ENCODE data around the gene KLHL1.

The KLHL1 gene

DNA sequence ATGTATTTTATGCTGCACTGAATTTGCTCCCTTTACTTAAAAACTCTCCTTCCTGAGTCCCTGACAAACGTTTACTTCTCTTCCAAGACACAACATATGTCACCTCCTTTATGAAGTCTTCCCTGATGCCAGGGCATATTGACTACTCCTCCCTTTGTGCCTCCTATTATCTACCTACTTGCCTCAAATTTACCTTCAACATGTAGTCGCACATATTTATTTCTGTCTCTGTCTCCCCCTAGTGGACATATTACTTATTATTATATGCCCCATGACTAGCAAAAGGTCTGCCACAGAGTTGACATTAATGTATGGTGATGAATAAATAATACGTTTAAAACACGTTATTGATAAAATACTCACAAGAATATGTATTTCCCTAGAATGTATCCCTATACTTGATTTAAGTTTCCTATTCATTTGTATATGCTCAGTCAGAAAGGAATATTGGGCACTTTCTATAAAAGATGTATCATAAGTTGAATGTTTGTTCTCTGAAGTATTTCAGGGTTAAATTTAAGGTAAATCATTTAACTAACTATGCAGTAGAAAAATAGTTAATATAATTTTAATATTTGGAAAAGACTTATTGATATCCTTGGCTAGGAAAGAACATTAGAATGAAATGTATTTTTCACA, 250.9 kb downstream of the KLHL1 start:
- peak in 1 of 2 experiments; percentile 44 for DNase-seq

DNA sequence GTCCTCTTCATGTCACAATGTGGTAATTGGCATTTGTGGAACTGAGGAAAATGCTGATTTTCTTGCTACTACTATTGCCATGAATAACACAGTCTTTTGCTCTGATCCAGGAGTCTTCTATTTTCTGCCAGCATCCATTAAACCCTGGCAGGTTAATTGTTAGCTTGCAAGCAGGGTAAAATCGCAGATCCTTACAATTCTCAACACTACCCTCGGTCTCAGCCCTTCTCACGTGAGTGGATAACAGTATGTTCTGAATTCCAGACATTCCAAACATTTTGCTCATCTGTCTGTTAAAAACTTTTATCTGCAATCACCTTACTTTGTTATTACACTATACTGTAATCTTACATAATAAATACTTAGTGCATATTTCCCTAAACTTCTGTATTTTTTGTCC, 251.9 kb downstream of the KLHL1 start:
- no peak for DNase-seq

DNA sequence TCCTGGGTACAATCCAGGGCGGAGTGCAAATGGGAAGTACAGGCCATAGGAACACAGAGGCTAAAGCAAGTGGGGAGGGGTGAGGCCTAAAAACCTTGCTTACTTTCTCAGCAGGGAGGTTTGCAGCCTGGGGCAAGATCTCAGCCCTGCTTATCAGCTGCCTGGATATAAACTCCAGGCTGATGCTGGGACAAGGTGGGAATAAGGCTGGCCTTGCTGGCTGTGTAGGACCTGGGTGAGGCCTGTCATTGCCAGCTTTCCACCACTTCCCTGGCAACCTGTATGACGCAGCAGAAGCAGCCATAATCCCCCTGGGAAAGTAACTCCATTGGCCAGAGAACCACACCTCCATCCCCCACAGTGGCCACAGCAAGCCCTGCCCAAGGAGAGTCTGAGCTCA, 279.7 kb downstream of the KLHL1 start:
- no peak for DNase-seq

DNA sequence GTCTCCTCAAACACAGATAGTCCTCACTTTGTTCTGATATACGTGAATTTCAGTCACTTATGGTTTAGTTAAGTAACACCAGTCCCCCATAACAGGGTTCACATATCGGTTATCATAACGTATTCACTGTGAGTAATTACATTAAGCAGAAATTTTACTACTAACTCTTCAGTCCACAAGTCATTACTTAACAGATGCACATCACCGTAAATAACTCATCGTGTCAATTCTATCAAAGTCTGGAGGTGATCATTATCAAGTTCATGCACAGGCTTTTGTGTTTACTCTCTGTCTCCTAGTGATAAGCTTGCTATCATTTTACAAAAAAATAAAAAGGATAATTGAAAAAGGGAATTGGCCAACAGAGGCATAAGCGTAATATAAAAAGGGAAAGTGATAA, 288.1 kb downstream of the KLHL1 start:
- DNase-seq, result no peak

DNA sequence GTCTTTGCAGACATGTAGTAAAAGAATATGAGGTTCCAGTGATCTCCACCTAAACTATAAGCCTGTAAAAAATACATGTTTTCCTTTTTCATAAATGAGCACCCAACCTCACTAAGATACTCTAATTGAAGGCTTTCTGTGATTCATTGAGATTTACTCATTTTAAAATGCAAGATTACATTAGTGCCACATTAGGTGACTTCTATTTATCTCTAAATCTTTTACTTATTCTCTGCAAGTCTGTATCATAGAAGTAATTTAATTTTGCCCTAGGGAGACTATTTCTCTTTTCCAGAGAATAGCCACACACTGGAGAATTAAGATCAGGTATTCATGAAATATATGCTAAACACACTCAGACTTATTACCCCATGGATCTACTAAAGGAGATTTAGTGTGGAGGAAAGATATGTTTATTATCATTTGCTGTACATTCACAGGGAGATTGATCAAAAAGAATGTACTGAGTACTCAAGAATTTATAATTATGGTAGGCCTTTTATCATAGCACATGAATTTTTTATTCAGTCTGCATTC, 290.9 kb downstream of the KLHL1 start:
- DNase-seq, result no peak

DNA sequence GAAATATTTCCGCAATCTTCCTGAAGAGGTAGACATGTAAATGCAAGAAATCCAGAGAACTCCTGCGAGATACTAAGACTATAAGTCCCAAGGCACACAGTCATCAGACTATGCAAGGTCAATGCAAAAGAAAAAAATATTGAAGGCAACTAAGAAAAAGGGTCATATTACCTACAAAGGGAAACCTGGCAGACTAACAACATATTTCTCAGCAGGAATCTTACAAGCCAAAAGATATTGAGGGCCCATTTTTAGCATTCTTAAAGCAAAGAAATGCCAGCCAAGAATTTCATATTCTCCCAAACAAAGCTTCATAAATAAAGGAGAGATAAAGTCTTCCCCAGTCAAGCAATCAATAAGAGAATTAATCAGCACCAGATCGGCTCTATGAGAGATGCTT, 299.1 kb downstream of the KLHL1 start:
- DNase-seq, result no peak

DNA sequence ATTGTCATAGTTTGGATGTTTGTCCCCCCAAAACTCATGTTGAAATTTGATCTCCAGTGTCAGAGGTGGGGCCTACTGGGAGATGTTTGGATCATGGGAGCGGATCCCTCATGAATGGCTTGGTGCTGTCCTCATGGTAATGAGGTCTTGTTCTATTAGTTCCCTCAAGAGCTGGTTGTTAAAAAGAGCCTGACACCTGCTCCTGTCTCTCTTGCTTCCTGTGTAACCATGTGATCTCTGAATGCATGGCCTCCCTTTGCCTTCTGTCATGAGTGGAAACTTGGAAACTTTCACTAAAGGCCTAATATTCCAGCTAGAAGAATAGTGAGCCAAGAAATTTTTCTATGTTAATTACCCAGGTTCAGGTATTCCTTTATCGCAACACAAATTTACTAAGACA, 312.0 kb downstream of the KLHL1 start:
- no peak for DNase-seq

DNA sequence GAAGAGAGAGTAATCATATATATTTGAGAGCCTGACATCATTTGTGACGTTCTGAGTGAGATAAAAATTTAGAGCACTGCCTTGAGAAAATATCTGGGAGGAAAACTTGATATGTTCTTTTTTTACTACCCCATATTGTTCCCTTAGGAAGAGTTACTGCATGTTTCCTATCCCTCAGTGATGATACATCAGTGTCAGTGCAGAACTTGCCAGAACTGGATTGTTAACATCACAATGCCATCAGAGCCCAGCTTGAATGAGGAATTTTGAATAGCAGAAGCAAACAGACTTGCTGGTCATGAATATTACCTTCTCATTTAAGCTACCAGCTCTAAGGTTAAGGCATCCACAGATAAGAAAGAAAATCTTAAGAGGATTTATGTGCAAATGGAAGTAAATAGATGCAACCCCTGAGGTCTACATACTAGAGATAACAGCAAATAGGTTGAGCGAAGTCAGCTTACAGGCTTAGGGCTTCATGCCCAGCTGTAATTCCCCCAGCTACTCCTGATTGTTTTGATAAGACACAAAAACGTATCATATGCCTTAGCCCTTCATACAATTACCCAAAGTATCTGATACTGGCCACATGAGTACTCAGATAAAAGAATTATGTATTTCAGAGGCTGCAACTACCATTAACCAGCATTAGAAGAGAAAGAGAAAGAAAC, 314.3 kb downstream of the KLHL1 start:
- no peak for DNase-seq

DNA sequence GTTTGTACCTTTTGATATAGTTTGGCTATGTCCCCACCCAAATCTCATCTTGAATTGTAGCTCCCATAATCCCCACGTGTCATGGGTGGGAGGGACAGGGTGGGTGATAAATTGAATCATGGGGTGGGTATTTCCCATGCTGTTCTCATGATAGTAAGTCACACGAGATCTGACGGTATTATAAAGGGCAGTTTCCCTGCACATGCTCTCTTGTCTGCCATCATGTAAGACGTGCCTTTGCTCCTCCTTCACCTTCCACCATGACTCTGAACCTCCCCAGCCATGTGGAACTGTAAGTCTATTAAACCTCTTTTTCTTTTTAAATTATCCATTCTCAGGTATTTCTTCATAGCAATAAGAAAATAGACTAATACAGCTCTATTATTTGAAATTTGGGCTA, 331.3 kb downstream of the KLHL1 start:
- DNase-seq, result no peak

DNA sequence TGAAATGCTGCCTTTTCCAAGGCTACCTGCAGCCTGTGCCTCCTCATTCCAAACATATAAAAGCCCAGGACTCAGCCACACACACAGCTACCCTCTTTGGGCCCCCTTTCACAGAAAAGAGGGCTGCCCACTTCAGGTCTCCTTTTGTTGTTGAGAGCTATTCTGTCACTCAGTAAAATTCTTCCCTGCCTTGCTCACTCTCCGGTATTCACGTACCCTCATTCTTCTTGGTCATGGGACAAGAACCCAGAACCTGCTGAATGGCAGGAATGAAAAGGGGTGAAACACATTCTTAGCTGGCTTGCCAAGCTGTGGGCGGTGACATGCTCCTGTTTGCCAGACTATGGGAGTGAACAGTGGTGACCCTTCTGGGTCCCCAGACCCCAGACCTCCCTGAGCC, 338.6 kb downstream of the KLHL1 start:
- DNase-seq, result no peak

DNA sequence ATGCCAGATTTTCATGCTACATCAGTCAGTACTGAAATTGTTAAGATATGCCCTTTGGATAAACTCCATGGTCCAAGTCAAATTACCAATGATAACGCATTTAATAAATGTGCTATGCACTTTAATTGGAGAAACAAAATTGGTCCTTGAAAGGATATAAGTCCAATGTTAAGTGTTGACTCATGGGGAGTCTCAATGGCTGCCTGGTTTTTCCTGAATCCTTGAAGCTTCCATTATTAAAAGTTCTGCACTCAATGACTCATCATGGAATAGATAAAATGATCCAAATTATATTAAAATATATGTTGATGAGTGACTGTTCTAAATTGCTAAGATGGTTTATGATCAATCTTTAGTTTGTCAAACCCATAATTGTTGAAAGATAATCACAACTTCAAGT, 346.7 kb downstream of the KLHL1 start:
- no peak for DNase-seq

DNA sequence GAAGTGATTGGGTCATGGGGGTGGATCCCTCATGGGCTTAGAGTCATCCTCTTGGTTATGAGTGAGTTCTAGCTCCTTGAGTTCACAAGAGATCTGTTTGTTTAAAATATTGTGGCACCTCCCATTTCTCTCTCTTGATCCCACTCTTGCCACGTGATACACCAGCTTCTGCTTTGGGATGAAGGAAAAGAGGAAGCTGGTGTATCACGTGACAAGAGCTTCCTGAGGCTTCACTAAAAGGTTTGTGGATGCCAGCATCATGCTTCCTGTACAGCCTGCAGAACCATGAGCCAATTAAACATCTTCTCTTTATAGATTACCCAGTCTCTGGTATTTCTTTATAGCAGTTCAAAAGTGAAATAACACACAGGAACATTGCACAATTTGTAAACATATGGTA, 353.2 kb downstream of the KLHL1 start:
- no peak for DNase-seq

DNA sequence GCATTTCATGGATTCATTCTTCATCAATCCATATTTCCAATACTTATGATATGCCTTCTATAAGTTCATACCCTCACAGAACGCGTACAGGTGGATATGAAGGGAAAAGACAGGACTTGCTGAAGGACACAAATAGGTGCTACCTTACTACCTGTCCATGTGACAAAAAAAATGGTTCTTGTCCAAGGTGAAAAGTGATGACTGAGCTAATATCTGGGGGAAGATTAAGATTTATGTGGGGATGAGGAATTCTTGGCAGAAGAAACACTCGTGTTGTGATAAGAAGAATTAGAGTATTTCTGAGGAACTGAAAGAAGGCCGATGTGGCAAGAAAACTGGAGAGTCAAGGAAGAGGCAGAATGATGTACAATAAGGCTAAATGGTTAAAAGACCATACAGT, 357.0 kb downstream of the KLHL1 start:
- no peak for DNase-seq

DNA sequence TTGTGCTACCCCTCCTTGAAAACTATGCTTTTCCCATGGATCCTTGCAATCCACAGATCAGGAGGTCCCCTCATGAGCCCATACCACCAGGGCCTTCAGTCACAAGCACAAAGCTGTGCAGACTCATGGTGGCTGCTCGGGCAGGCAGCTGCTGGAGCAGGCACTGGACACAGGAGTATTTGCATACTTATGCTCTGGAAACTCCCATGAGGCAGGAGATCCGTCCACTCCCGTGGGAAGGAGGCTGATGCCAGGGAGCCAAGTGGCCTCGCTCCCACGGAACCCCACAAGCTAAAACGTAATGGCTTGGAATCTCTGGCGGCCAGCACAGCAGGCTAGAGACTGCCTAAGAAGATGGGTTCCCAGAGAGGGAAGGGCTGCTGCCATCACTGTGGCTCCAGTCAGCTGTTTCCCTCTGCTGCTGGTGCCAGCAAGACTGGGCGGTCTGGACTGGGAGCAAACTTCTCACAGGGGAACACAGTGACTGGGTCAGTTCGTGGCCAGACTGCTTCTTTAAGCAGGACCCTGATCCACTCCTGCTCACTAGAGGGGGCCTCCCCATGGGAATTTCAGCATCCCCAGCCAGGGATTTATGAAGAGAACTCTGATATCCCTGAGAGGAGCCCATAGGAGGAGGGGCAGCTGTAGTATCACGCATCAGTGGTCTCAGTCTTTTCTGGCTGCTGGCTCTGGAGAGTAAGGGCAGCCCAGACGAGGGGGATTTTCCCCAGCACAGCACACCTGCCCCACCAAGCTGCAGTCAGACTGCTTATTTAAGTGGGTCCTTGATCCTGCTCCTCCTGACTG, 370.9 kb downstream of the KLHL1 start:
- no peak for DNase-seq

DNA sequence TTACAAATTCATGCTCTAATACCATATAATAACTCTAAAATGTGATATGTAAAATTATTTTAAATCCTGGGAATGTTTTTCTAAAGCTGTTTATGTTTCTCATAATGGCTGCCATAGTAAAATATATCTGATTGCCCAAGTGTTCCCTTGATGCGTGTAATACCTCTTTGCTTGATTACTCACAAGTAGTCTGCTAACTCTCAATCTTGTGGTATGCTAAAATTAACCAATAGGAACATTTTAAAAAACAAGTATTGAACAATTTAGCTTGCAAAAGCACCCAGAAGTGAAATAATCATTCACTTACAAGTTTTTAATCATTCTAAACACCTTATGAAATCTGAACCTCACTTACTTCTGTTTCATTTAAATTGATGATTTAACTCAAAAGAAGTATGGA, 386.6 kb downstream of the KLHL1 start:
- DNase-seq, result no peak

DNA sequence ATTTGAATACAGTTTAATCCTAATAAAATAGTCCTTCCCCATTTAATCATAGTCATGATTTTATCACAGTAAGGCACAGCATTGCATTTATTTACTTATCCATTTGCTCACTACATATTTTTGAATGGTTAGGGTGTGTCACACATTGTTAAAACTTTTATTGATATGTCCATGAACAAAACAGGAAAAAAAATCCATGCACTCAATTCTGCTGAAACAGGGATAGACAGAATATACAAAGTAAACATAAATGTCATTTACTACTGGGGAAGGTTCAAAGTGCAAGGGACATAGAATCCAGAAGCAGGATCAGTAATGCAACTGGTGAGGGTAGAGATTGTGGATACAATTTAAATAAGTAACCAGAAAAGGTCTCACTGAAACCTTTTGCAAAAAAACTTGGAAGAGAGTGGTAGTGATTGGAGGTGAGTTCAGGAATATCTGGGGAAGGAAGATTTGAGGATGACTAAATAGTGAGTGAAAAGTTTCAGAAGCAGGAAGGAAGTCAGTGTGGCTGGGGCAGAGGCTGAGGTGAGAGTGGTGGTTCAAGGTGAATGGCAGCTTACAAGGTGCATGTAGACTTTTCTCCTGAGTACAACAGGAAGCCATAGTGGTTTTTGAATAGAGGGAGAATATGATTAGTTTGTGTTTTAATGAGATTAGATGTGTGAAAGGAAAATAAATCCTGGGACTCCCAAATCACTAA, 387.8 kb downstream of the KLHL1 start:
- DNase-seq, result no peak

DNA sequence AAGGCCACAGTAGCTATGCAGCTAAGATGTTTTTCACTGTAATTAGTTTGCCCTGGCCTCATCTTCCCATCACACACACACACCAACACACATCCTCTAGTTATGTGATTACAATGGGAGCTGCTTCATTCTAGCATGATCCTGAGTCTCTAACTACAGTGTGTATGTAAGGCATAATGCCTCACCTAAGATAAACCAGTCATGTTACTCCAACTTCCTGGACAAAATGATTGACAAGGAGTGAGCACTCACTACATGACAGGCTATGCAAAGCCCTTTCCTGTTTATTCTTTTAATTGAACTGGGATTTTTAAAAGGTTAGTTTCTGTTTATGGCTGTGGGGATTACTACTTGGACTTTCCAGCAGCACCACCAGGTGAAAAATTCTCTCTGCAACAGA, 401.4 kb downstream of the KLHL1 start:
- DNase-seq, result no peak

DNA sequence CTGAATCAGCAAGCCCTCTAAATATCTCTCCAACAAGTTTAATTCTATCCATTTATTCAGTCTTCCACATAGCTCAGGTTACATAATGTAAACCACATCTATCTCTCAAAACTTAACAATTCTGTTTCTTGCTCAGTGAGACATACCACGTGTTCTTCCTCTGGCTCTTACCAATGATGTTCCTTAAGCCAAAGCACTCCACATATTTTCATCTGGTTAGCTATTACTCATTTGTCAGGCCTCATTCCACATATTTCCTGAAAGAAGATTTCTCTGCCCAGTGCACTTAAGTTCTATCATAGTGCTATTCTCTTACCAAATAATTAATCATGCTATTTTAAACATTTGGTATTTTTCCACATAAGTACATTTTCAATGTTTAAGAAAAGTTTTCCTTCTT, 403.9 kb downstream of the KLHL1 start:
- no peak for DNase-seq

DNA sequence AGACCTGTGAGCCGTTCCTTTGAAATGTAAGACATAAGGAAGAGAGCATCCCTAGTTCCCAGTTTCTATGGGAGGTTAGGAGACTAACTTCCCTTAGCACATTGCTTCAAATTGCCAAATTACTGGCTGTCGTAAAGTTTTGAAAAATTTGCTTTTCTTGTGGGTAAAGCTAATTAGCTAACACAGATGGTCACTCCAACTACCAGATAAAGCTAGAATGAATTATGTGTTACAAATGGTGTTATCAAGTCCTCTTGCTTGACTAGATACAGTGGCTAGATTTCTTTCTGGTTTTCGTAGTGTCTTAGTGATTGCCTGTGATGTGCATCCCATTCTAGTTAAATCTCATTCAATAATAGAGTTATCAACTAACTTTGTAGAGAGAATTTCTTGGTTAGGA, 417.3 kb downstream of the KLHL1 start:
- DNase-seq, result no peak

DNA sequence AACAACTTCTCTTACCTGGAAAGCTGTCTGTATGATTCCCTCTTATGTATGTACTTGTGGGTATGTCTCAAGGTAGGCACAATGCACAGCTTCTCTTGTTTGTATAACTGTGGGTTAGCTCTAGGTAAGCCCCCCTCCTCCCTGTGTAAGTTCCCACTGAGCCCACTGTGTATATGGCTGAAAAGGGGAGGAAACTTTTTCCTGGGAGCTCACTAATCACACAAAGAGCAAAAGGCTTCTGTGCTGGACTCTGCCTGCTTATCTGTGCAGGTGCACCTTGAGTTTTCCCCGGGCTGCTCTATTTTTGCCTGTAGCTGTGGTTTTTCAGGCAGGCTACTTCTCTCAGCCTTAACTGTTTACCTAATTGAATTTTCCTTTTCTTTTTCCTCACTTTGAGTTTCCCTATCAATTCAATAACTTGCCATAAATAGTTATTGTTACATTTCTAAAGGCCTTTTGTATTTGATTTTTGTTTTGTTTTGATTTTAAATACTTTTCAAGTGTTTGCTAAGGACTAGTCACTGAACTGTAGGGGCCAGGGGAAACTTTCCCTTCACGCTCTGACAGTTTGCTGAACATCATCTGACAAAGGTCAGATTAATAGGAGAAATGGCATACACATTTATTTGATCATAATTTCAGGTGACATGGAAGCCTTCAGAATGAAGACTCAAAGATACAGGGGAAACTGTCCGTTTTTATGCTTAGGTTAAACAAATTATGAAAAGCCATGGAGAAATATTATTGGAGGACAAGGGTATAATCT, 424.1 kb downstream of the KLHL1 start:
- DNase-seq, result no peak

DNA sequence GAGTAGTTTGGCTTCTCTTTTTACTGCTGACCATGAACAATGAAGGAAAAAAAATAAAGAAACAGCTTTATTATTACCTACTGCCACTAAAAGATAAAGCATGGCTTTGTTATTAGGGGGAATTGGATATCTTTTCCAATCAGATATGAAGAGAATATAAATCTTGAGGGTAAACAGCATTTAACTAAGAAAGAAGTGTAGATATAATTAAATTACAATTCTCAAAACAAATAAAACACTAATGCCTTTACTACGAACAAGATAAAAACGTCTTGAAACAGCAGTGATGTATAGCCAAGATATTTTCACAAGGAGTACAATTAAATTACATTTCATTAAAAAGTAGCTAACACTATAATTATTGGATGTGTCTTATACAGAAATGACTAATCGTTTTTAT, 426.5 kb downstream of the KLHL1 start:
- DNase-seq, result no peak

DNA sequence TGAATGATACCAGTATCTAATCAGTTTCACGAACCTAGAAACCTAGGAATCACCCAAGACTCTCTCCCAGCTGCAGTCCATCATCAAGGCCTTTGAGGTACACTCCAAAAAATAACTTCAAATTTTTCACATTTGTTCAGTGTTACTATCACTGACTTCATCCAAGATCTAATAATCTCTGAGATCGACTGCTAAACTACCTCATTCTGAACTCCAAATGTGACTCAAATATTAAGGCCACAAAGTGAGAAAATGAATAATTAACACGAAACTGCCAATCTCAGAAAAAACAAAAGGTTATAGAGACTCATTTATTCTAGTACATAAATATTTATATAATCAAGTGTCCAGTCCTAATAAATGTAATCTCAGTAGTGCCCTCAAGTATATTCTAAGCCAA, 430.9 kb downstream of the KLHL1 start:
- no peak for DNase-seq

DNA sequence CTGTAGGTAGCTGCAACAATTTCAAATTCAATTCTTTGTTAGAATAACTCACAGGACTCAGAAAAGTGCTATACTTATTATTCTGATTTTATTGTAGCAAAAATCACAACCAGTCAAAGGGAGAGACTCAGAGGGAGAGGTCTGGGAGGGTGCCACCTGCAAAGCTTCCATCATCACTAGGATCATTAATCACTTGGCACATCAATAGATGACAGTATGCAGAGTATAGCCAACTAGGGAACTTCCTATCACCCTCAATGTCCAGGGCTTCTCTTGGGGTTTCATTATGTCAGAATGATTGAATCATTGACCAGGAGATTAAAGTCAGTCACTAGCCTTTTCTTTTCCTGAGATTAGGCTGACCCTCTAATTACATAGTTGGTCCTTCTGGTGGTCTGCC, 432.0 kb downstream of the KLHL1 start:
- DNase-seq, result no peak
